Measurements from ENCODE around the gene PSMG1.

DNA sequence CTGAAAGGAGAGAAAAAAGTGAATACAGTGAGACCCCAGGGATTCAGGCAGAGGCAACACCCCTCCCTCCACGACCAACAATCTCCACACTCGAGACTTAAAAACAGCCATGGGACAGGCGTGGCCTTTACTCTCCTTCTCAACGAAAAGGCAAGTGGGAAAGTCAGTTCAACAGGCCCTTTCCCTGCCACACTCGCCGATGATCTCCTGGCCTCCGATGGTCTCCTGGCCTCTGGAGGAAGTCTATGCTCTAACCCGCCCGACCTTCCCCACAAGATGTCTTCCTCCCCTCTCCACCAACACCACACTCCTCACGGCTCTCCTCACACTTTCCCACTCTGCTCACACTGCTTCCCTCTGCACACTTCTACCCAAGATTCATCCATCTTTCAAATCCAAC, 7.6 kb downstream of the PSMG1 start:
- TF ChIP-seq KDM1A (IDR thresholded peaks at IDR 0.05; ENCODE audit: borderline replicate concordance) (no peak), POLR2A (IDR thresholded peaks at IDR 0.05; ENCODE audit: low read depth, low read length) (no peak), ZNF24 (IDR thresholded peaks at IDR 0.05) (no peak), NFIC (IDR thresholded peaks at IDR 0.05; ENCODE audit: low read depth, low read length) (no peak), NBN (IDR thresholded peaks at IDR 0.05) (no peak), FOS (IDR thresholded peaks at IDR 0.05; ENCODE audit: borderline replicate concordance, extremely low read depth, insufficient read length) (no peak), BCL11A (IDR thresholded peaks at IDR 0.05; ENCODE audit: low read depth, low read length) (no peak), PAX5 (IDR thresholded peaks at IDR 0.05; ENCODE audit: borderline replicate concordance, low read depth, low read length) (no peak)
- TF ChIP-seq, protein P1, sequence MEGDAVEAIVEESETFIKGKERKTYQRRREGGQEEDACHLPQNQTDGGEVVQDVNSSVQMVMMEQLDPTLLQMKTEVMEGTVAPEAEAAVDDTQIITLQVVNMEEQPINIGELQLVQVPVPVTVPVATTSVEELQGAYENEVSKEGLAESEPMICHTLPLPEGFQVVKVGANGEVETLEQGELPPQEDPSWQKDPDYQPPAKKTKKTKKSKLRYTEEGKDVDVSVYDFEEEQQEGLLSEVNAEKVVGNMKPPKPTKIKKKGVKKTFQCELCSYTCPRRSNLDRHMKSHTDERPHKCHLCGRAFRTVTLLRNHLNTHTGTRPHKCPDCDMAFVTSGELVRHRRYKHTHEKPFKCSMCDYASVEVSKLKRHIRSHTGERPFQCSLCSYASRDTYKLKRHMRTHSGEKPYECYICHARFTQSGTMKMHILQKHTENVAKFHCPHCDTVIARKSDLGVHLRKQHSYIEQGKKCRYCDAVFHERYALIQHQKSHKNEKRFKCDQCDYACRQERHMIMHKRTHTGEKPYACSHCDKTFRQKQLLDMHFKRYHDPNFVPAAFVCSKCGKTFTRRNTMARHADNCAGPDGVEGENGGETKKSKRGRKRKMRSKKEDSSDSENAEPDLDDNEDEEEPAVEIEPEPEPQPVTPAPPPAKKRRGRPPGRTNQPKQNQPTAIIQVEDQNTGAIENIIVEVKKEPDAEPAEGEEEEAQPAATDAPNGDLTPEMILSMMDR (IDR thresholded peaks at IDR 0.05 in 2 of 3, conservative IDR thresholded peaks at IDR 0.05 in 1 of 3; ENCODE audit: control insufficient read depth in 2 of 3, extremely low read depth in 1 of 3, insufficient read depth in 1 of 3, low read depth in 3 of 3, low read length in 3 of 3): no peak
- TF ChIP-seq, protein P2, sequence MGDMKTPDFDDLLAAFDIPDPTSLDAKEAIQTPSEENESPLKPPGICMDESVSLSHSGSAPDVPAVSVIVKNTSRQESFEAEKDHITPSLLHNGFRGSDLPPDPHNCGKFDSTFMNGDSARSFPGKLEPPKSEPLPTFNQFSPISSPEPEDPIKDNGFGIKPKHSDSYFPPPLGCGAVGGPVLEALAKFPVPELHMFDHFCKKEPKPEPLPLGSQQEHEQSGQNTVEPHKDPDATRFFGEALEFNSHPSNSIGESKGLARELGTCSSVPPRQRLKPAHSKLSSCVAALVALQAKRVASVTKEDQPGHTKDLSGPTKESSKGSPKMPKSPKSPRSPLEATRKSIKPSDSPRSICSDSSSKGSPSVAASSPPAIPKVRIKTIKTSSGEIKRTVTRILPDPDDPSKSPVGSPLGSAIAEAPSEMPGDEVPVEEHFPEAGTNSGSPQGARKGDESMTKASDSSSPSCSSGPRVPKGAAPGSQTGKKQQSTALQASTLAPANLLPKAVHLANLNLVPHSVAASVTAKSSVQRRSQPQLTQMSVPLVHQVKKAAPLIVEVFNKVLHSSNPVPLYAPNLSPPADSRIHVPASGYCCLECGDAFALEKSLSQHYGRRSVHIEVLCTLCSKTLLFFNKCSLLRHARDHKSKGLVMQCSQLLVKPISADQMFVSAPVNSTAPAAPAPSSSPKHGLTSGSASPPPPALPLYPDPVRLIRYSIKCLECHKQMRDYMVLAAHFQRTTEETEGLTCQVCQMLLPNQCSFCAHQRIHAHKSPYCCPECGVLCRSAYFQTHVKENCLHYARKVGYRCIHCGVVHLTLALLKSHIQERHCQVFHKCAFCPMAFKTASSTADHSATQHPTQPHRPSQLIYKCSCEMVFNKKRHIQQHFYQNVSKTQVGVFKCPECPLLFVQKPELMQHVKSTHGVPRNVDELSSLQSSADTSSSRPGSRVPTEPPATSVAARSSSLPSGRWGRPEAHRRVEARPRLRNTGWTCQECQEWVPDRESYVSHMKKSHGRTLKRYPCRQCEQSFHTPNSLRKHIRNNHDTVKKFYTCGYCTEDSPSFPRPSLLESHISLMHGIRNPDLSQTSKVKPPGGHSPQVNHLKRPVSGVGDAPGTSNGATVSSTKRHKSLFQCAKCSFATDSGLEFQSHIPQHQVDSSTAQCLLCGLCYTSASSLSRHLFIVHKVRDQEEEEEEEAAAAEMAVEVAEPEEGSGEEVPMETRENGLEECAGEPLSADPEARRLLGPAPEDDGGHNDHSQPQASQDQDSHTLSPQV (IDR thresholded peaks at IDR 0.05): no peak

Measured in GM12878 (cell line).